BJ (cell line): ENCODE data around the gene SLC23A2. TPM values are rescaled to one million over a fixed set of nuclear protein-coding genes. Genes with fewer than 3 reads are reported as not detected.

Experiments
- CTCF ChIA-PET: fragments of 350-600 bp; formaldehyde crosslinking; extraction: SDS; loops from one replicate; lab custom pipeline; 2021; ENCODE audit warnings: antibody characterized with exemption, inconsistent platforms; lab: Yijun Ruan, JAX
- POLR2A ChIA-PET: fragments of 300-600 bp; sonication (Branson Sonifier 250); formaldehyde crosslinking; extraction: SDS; loops from one replicate; lab custom pipeline; 2021; ENCODE audit warnings: antibody characterized with exemption; lab: Charles Lee
- DNase-seq: peaks from one replicate; pipeline ENCODE4 v3.0.0-alpha.2; 2011; ENCODE audit warnings: low read depth
- H3K27me3 ChIP-seq: 2 replicates; pipeline ENCODE4 v1.6.0; 2011; ENCODE audit warnings: low read length; ENCODE audit not compliant: control insufficient read depth, insufficient read depth
- H3K36me3 ChIP-seq: 2 replicates; pipeline ENCODE4 v1.5.1; 2011; ENCODE audit warnings: low read length; ENCODE audit not compliant: control insufficient read depth, insufficient read depth
- H3K4me3 ChIP-seq: 2 replicates; pipeline ENCODE4 v1.5.1; 2011; ENCODE audit warnings: low read depth, mild to moderate bottlenecking, control low read depth, low read length
- polyA plus RNA-seq: library from polyadenylated mRNA; depleted of rRNA; stranded (reverse); fragments of >200 nt; gene quantifications from 2 replicates; pipeline ENCODE4 v1.2.3, GENCODE V29; 2011
- TF ChIP-seq, protein P1 (sequence below): IDR thresholded peaks from 2 replicates; pipeline ENCODE4 v1.5.1; 2011; ENCODE audit warnings: low read depth, mild to moderate bottlenecking, control low read depth, inconsistent platforms, low read length, moderate library complexity; ENCODE audit not compliant: insufficient read depth

SLC23A2 gene
- polyA plus RNA-seq, 1 experiment, result 11.2 TPM

DNA sequence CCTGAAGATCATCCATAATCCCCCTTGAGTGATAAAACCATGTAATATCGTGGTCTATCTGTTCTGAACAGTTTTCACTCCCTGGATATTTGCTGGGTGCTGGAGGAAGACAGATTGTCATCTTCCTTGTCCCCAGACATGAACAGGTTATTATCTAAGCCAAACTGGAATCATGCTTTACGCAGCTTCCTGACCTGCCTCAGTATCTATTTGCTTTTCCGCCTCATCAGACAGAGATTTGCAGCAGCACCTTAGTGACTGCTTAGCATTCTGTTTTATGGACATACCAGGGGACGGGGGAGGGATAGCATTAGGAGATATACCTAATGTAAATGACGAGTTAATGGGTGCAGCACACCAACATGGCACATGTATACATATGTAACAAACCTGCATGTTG lies 124.6 kb downstream of the SLC23A2 start:
- CTCF ChIA-PET, result no interaction called here
- DNase-seq, result no peak
- H3K4me3 ChIP-seq, result no peak overlapping the region
- TF ChIP-seq, protein P1, sequence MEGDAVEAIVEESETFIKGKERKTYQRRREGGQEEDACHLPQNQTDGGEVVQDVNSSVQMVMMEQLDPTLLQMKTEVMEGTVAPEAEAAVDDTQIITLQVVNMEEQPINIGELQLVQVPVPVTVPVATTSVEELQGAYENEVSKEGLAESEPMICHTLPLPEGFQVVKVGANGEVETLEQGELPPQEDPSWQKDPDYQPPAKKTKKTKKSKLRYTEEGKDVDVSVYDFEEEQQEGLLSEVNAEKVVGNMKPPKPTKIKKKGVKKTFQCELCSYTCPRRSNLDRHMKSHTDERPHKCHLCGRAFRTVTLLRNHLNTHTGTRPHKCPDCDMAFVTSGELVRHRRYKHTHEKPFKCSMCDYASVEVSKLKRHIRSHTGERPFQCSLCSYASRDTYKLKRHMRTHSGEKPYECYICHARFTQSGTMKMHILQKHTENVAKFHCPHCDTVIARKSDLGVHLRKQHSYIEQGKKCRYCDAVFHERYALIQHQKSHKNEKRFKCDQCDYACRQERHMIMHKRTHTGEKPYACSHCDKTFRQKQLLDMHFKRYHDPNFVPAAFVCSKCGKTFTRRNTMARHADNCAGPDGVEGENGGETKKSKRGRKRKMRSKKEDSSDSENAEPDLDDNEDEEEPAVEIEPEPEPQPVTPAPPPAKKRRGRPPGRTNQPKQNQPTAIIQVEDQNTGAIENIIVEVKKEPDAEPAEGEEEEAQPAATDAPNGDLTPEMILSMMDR, result no peak
- POLR2A ChIA-PET, result no interaction called here
- 0 out of 2 replicates have a peak, but pooled peaks cover 6% of the 10 kb centered on the region for H3K36me3 ChIP-seq
- no peaks in the 10 kb centered on the region for H3K27me3 ChIP-seq

DNA sequence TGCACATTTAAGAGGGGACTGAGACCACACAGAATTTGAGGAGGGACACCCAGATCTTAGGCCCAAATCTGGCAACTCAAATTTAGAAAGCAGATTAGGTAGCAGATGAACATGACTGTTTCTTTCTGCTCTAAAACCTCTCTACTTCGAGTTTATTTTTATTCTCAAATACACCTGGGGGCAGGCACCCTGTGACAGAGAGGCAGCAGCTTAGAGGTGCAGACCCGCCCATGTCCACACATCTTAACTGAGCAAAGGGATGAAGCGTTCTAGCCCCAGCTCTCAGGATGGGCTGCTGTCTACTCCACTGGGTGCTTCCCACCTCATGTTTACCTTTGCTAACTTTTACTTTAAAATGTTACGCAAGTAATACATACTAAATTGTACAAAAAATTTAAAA lies 125.0 kb downstream of the SLC23A2 start:
- Histone ChIP-seq H3K4me3 (no peak overlapping the region), H3K36me3 (0 out of 2 replicates have a peak, but pooled peaks cover 6% of the 10 kb centered on the region), H3K27me3 (no peaks in the 10 kb centered on the region)
- no peak for DNase-seq
- TF ChIP-seq, protein P1, result no peak
- CTCF ChIA-PET, result no interaction called here
- POLR2A ChIA-PET, result no interaction called here

DNA sequence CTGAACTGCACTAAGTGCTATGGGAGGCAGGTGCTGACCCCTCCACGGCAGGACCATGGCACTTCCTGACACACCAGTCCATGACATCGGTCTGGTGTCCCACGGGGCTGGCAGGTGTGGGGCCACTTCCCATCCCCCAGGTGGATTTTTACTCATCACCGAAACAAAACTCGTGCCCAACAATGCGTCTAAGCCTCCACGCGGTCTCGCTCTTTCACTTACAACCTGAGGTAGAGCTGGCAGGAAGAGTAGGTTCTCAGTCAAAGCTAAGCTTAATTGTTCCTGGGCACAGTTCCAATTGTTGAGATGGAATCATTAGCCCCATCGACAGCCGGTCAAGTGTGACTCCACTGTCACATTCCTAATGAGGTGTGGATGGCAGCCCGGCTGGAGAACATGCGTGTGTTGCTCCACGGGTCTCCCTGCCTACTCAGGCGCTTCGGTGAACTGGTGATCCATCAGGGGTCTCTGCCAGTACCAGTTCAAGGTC lies 125.7 kb downstream of the SLC23A2 start:
- POLR2A ChIA-PET, result no interaction called here
- DNase-seq, result no peak
- TF ChIP-seq, protein P1, result no peak
- H3K36me3 ChIP-seq, result 0 out of 2 replicates have a peak, but pooled peaks cover 7% of the 10 kb centered on the region
- CTCF ChIA-PET, result no interaction called here
- H3K27me3 ChIP-seq, result no peaks in the 10 kb centered on the region
- H3K4me3 ChIP-seq, result no peak overlapping the region

DNA sequence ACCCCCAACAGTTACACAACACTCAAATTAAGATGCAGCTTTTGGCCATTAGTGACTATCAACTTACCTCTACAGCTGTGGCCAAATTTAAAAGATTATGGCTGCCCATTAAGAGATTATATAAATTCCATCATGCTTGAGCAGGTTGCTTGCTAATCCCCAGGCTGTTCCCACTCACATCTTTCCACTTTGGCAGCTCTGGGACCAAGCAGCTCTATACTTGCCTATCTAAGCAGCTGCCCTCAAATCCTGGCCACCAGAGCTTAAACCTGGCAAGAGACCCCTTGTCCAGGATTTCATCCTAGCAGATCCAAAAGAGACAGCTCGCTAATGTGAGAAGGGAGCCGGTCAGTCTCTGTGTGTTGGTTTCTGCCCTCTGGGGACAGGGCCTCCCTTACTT lies 127.9 kb downstream of the SLC23A2 start:
- TF ChIP-seq, protein P1, result no peak
- ChIA-PET POLR2A (no interaction called here), CTCF (no interaction called here)
- peaks cover 10% of the 10 kb centered on the region for H3K36me3 ChIP-seq
- H3K27me3 ChIP-seq, result no peaks in the 10 kb centered on the region
- H3K4me3 ChIP-seq, result no peak overlapping the region
- no peak for DNase-seq

DNA sequence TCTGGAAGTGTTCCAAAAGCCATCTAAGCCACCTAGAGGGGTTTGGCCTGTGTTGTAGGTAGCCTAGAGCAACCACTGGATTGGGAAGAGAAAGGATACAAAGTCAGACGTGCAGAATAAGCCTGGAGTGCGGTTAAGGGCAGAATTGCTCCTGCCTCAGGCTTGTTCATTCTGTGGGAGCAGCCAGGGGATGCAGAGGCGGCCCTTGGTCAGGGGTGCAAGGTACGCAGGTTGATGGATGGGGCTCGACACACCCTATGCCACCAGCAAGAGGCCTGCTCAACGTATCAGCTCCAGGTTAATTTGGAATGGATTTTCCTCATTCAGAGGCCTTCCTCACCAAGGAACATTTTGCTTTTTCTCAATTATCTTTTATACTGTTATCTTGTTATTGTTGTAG lies 129.8 kb downstream of the SLC23A2 start:
- DNase-seq, result no peak
- TF ChIP-seq, protein P1, result no peak
- CTCF ChIA-PET, result no interaction called here
- POLR2A ChIA-PET, result no interaction called here
- Histone ChIP-seq H3K27me3 (no peaks in the 10 kb centered on the region), H3K36me3 (peaks cover 11% of the 10 kb centered on the region), H3K4me3 (no peak overlapping the region)
